Naive thymus-derived CD8-positive, alpha-beta T cell (primary cell): ENCODE results near the gene SASH1. TPM values are rescaled to one million over a fixed set of nuclear protein-coding genes. Genes with fewer than 3 reads are reported as not detected.
"Not testable (repeated sequence)": the region's sequence is repeated elsewhere in the genome, so short reads cannot be mapped to it uniquely, and the experiment has no call there.

Experiments used
- ATAC-seq, 2 donors: fragments of 150-1000 bp; cut with Tn5 transposase in 1 of 2; sonication (Bioruptor Pico), chemical (Tn5 transposase) in 1 of 2; 1 replicate in 1 of 2; 2 replicates in 1 of 2; pipeline ENCODE4 v1.10.0; 2021; ENCODE audit warnings: mild to moderate bottlenecking in 2 of 2, moderate library complexity in 2 of 2
- POLR2A ChIA-PET: fragments of 350-600 bp; sonication (Branson Sonifier 250); formaldehyde crosslinking; loops from one replicate; lab custom pipeline; 2021; ENCODE audit warnings: antibody characterized with exemption; lab: Charles Lee
- DNase-seq, 10 donors: peaks; one replicate each; pipeline versions ENCODE4 v3.0.0 to v3.0.0-alpha.2; 2020 to 2022
- H3K27ac Mint-ChIP-seq, 10 donors: one replicate each; pipeline ENCODE4 v1.8.0; 2020 to 2022; ENCODE audit warnings: mild to moderate bottlenecking in 10 of 10, mixed read lengths in 10 of 10, moderate library complexity in 4 of 10, inconsistent platforms in 1 of 10
- H3K27me3 Mint-ChIP-seq, 5 donors: one replicate each; pipeline ENCODE4 v1.8.0; 2021 to 2022; ENCODE audit warnings: mixed read lengths in 5 of 5
- H3K36me3 Mint-ChIP-seq, 3 donors: one replicate each; pipeline ENCODE4 v1.8.0; 2020 to 2022; ENCODE audit warnings: mixed read lengths in 3 of 3, mild to moderate bottlenecking in 2 of 3, inconsistent platforms in 1 of 3
- H3K4me1 Mint-ChIP-seq, 4 donors: one replicate each; pipeline ENCODE4 v1.8.0; 2021 to 2022; ENCODE audit warnings: mixed read lengths in 4 of 4
- H3K4me3 Mint-ChIP-seq, 10 donors: one replicate each; pipeline ENCODE4 v1.8.0; 2020 to 2022; ENCODE audit warnings: mild to moderate bottlenecking in 10 of 10, mixed read lengths in 10 of 10, moderate library complexity in 6 of 10, inconsistent platforms in 1 of 10
- H3K9me3 Mint-ChIP-seq, 9 donors: one replicate each; pipeline ENCODE4 v1.8.0; 2020 to 2022; ENCODE audit warnings: mixed read lengths in 9 of 9, mild to moderate bottlenecking in 3 of 9, inconsistent platforms in 1 of 9, moderate library complexity in 1 of 9
- polyA plus RNA-seq, 3 donors: library from polyadenylated mRNA; unstranded; fragments of 300-500 nt; fragmentation: Illumina TruSeq; gene quantifications; one replicate each; pipeline ENCODE4 v1.2.3, GENCODE V29; 2021
- total RNA-seq, 8 experiments: library from RNA in 2 of 8; stranded (reverse) in 2 of 8; gene quantifications; one replicate each; pipeline ENCODE4 v1.2.3 and lab custom pipeline; 2021 to 2026

The SASH1 gene
- total and polyA plus RNA-seq, 5 experiments from 2014 or later: not detected

DNA sequence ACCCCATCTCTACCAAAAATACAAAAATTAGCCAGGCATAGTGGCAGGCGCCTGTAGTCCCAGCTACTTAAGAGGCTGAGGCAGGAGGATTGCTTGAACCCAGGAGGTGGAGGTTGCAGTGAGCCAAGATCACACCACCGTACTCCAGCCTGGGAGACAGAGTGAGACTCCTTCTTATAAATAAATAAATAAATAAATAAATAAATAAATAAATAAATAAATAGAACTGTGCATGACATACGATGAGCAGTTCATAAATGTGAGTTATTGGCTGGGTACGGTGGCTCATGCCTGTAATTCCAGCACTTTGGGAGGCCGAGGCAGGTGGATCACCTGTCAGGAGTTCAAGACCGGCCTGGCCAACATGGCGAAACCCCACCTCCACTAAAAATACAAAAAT, 9.8 kb downstream of the SASH1 start:
- POLR2A ChIA-PET, H3K27ac Mint-ChIP-seq, ATAC-seq: not testable (repeated sequence)

DNA sequence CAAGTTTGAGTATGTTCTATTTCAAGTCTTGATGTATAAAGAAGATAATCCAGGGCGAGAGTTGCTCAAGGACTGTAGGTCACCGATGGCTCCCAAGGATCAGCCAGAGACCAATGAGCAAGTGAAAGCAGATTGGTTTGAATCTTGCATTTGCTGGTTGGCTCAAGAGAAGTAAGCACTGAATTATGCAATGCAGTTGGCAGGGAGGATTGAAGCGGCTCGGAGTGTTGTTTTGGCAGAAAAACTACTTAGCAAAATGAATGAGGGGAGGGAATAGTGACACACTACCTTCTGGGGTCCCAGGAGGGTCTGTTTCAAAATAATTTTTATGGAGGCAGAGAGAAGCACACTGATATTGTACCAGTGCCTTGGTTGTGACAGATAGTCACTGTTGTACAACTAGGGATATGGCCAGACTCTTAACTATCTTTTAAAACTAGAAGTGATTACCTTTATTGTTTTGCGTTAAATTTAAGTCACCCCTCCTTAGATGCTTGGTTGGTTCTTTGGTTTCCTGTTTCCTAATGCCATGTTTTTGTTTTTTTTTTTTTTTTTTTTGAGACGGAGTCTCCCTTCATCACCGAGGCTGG, 15.7 kb downstream of the SASH1 start:
- POLR2A ChIA-PET: no interaction called here
- H3K9me3 Mint-ChIP-seq: no peaks in the 10 kb centered on the region

More for the DNA sequence above, 9.8 kb downstream of the SASH1 start:
- H3K27me3 Mint-ChIP-seq: peaks cover 7 to 24% (median 17%) of the 10 kb centered on the region in 5 donors
- H3K4me3 Mint-ChIP-seq, H3K4me1 Mint-ChIP-seq, H3K36me3 Mint-ChIP-seq, DNase-seq, H3K9me3 Mint-ChIP-seq: not testable (repeated sequence)

GRCh38 chr6:148359228-148359627, 16.6 kb downstream of the SASH1 start:
- no peak overlapping the region for H3K27ac Mint-ChIP-seq
- H3K4me3 Mint-ChIP-seq: no peak overlapping the region
- ATAC-seq: no peak
- no peak for DNase-seq
- no peaks in the 10 kb centered on the region for H3K36me3 Mint-ChIP-seq
- H3K4me1 Mint-ChIP-seq: no peaks in the 10 kb centered on the region
- no peaks in the 10 kb centered on the region for H3K9me3 Mint-ChIP-seq
- POLR2A ChIA-PET: no interaction called here
- peaks cover 17 to 53% (median 22%) of the 10 kb centered on the region in 5 donors for H3K27me3 Mint-ChIP-seq

More for the DNA sequence above, 15.7 kb downstream of the SASH1 start:
- DNase-seq (no peak), ATAC-seq (no peak)
- Mint-ChIP-seq H3K36me3 (no peaks in the 10 kb centered on the region), H3K27me3 (peaks cover 12 to 45% (median 19%) of the 10 kb centered on the region in 5 donors), H3K4me1 (no peaks in the 10 kb centered on the region), H3K27ac (no peak overlapping the region), H3K4me3 (no peak overlapping the region)

DNA sequence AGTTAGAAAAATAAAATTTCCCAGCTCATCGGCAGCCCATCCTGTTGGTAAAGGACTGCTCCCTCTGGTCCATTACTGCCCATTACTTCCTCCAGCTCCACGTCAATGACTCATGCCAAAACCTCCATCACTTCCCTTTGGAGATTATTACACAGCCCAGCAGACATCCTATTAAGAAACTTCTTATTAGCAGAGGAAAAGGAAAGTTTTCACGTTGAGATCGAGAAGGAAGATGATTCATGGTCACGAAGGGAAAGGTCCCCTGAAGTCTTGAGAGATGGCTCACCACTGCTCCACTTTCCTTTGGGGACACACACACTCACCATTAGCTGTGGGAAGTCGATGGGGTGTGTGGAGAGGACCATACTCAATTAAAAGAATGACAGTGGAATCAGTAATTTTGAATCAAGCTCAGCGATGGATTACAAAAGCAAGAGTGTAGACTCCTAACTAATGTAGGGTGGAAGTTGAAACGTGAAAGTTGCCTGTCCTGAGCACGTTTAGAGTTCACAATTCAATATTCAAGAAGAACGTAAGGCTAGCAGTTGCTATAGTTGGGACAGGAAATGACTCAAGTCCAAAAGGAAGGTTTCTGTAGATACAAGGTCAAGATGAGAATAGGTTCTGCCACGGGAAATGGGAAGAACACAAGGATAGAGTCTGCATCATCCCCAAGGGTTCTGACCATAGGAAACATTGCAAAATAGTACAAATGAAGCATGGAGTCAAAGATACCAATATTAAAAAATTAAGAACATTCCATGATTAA, 21.6 kb downstream of the SASH1 start:
- DNase-seq: no peak
- Mint-ChIP-seq H3K27me3 (peaks cover 26 to 54% (median 32%) of the 10 kb centered on the region in 5 donors), H3K4me3 (no peak overlapping the region), H3K4me1 (peaks cover 0 to 4% (median 1%) of the 10 kb centered on the region in 4 donors), H3K36me3 (no peaks in the 10 kb centered on the region), H3K27ac (no peak overlapping the region), H3K9me3 (no peaks in the 10 kb centered on the region)
- ATAC-seq: no peak
- POLR2A ChIA-PET: no interaction called here

DNA sequence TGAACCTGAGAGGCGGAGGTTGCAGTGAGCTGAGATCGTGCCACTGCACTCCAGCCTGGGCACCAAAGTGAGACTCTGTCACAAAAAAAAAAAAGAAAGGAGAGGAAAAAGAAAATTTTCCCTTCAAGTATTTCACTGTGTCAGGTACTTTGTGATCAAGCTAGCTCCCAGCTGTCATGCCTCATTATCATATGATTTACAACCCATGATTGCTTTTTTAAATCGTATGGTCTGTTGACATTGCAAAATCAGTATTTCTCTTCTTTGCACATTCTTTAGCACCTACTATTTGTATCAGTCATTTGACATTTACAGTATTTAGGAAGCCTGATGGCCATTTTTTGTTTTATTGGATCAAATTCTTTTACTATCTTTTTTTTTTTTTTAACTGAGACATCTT, 22.4 kb downstream of the SASH1 start:
- POLR2A ChIA-PET: no interaction called here
- H3K27ac Mint-ChIP-seq: no peak overlapping the region

DNA sequence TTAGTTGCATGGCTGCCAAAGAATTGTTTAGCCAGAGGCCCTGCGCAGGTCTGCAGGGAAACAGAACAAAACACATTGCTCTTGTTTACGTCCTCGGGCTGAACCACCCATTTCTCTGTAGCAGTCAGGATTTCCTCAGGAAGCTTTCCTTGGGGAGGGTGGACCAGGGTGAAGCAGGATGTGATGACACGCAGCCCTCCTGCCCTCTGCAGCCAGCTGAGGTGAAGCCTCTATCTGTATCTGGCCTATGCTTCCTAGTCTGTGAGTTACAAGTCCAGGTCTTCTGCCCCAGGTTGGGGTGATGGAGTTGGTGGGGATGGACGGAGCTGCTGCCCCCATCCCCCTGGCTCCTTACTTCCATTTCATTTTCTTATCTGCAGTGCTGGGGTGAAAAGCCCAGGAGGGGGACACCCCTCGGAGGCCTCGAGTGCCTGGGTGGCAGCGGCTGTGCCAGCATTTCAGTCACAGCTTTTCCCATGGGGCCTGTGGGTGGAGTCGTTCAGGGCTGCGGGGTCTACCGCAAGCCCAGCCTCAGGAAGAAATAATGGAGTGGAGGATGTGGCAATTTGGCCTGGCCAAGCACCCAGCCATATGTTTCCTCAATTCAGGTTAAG, 24.9 kb downstream of the SASH1 start:
- H3K4me1 Mint-ChIP-seq: peaks cover 0 to 4% (median 1%) of the 10 kb centered on the region in 4 donors
- ATAC-seq (no peak), DNase-seq (no peak)
- no peaks in the 10 kb centered on the region for H3K9me3 Mint-ChIP-seq
- H3K27ac Mint-ChIP-seq: no peak overlapping the region
- H3K4me3 Mint-ChIP-seq: no peak overlapping the region
- H3K36me3 Mint-ChIP-seq: no peaks in the 10 kb centered on the region
- POLR2A ChIA-PET: no interaction called here
- H3K27me3 Mint-ChIP-seq: peaks cover 20 to 37% (median 26%) of the 10 kb centered on the region in 5 donors

More for the DNA sequence above, 22.4 kb downstream of the SASH1 start:
- Mint-ChIP-seq H3K27me3 (peaks cover 26 to 57% (median 31%) of the 10 kb centered on the region in 5 donors), H3K9me3 (no peaks in the 10 kb centered on the region), H3K36me3 (no peaks in the 10 kb centered on the region), H3K4me3 (no peak overlapping the region), H3K4me1 (peaks cover 0 to 4% (median 1%) of the 10 kb centered on the region in 4 donors)
- ATAC-seq (no peak), DNase-seq (no peak)

DNA sequence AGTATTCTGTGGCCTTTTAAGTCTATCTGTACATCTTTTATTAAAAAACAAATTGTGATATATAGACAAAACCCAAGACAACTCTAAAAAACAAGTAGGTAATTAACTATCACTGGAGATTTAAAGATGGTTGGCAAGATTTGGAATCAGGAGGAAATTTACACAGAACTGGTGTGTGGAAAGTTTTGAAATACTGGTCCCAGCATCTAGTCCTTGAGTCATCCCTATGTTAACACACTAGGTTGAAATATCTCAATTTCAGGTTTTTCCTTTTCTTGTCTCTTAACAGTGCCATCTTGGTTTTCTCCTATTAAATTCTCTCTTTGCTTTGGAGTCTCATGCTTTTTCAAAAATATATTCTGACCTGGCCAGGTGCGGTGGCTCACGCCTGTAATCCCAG, 27.5 kb downstream of the SASH1 start:
- ATAC-seq (no peak), DNase-seq (no peak)
- no peaks in the 10 kb centered on the region for H3K9me3 Mint-ChIP-seq
- H3K4me3 Mint-ChIP-seq: no peak overlapping the region
- no peaks in the 10 kb centered on the region for H3K36me3 Mint-ChIP-seq
- peaks cover 11 to 27% (median 25%) of the 10 kb centered on the region in 5 donors for H3K27me3 Mint-ChIP-seq
- H3K4me1 Mint-ChIP-seq: peaks cover 0 to 4% (median 1%) of the 10 kb centered on the region in 4 donors
- POLR2A ChIA-PET: no interaction called here
- no peak overlapping the region for H3K27ac Mint-ChIP-seq

- DNase-seq: no peak
- peaks cover 0 to 13% (median 5%) of the 10 kb centered on the region in 9 donors for H3K9me3 Mint-ChIP-seq
- peaks cover 4 to 14% (median 5%) of the 10 kb centered on the region in 5 donors for H3K27me3 Mint-ChIP-seq
- POLR2A ChIA-PET: no interaction called here
- H3K4me1 Mint-ChIP-seq: peaks cover 0 to 2% (median 0%) of the 10 kb centered on the region in 4 donors
- ATAC-seq: no peak
- H3K4me3 Mint-ChIP-seq: no peak overlapping the region
- no peaks in the 10 kb centered on the region for H3K36me3 Mint-ChIP-seq
- no peak overlapping the region for H3K27ac Mint-ChIP-seq
Observed at GRCh38 chr6:148374040-148374774, 31.6 kb downstream of the SASH1 start.

- ATAC-seq: no peak
- Mint-ChIP-seq H3K4me3 (no peak overlapping the region), H3K27ac (no peak overlapping the region), H3K9me3 (peaks cover 0 to 14% (median 8%) of the 10 kb centered on the region in 9 donors), H3K36me3 (no peaks in the 10 kb centered on the region), H3K4me1 (peaks cover 0 to 2% (median 0%) of the 10 kb centered on the region in 4 donors), H3K27me3 (peaks cover 4 to 21% (median 7%) of the 10 kb centered on the region in 5 donors)
- POLR2A ChIA-PET: no interaction called here
- no peak for DNase-seq
Observed at GRCh38 chr6:148375401-148375800, 32.8 kb downstream of the SASH1 start.

GRCh38 chr6:148379481-148379880, 36.8 kb downstream of the SASH1 start:
- no peak for ATAC-seq
- H3K36me3 Mint-ChIP-seq: no peaks in the 10 kb centered on the region
- no peak overlapping the region for H3K4me3 Mint-ChIP-seq
- peaks cover 4 to 30% (median 7%) of the 10 kb centered on the region in 5 donors for H3K27me3 Mint-ChIP-seq
- peaks cover 0 to 14% (median 8%) of the 10 kb centered on the region in 9 donors for H3K9me3 Mint-ChIP-seq
- POLR2A ChIA-PET: no interaction called here
- H3K4me1 Mint-ChIP-seq: peaks cover 0 to 3% (median 1%) of the 10 kb centered on the region in 4 donors
- H3K27ac Mint-ChIP-seq: no peak overlapping the region
- no peak for DNase-seq

DNA sequence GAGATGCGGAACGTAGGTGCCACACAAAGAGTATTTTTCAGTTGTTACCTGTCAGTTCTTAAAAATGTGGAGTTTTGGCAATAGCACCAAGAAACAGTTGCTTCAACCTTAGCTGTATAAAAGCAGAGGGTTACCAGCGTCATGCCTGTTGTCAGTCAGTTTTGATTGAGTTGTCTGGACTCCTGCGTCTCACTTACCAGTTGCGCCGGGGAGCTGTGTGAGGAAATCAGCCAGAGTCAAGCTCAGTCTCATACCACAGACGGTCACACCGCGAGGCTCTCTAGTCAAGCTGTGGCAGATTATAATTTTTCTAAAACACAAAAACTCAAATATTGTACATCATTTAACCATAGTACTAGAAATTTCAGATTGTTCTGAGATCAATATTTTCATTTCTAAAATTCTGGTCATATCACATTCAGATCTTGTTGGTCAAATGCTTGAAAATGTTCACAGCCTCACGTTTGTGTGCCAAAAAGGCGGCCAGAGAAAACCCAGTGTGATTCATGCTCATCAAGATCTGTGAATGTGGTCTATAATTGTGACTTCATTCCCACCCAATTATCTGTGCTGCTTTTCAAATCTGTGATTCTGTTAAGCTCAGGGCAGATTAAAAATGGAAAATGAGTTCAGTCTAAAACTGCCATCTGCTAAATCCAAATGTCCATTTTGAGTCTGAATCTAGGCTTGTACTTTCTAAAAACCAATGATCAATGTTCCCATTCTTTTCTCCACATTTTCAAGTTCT, 37.5 kb downstream of the SASH1 start:
- Mint-ChIP-seq H3K9me3 (peaks cover 0 to 14% (median 8%) of the 10 kb centered on the region in 9 donors), H3K4me3 (no peak overlapping the region), H3K27me3 (peaks cover 4 to 30% (median 7%) of the 10 kb centered on the region in 5 donors), H3K27ac (no peak overlapping the region), H3K36me3 (no peaks in the 10 kb centered on the region), H3K4me1 (peaks cover 0 to 3% (median 1%) of the 10 kb centered on the region in 4 donors)
- DNase-seq (no peak), ATAC-seq (no peak)
- POLR2A ChIA-PET: no interaction called here

DNA sequence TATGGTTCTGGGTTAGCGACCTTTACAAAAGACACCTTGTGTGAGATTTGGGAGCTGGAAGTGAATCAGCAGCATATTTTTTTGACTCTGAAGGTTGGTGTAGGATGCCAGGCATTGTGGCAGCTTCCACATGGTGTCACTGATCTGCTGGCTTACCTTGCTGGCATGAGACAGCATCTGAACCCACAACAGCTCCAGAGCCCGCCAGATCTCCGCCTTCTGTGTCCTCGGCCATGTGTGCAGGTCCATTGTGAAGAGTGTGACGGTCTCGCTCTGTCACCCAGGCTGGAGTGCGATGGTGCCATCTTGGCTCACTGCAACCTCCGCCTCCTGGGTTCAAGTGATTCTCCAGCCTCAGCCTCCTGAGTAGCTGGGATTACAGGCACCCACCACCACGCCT, 39.4 kb downstream of the SASH1 start:
- DNase-seq, H3K4me1 Mint-ChIP-seq, H3K36me3 Mint-ChIP-seq, POLR2A ChIA-PET, H3K27ac Mint-ChIP-seq, ATAC-seq, H3K4me3 Mint-ChIP-seq: not testable (repeated sequence)
- Mint-ChIP-seq H3K9me3 (peaks cover 0 to 12% (median 7%) of the 10 kb centered on the region in 9 donors), H3K27me3 (peaks cover 4 to 30% (median 7%) of the 10 kb centered on the region in 5 donors)
